Measurements from ENCODE around the gene LTBP1.
A peak's percentile ranks its signal among the peaks of the same experiment; 100 is the strongest.

Gene LTBP1

DNA sequence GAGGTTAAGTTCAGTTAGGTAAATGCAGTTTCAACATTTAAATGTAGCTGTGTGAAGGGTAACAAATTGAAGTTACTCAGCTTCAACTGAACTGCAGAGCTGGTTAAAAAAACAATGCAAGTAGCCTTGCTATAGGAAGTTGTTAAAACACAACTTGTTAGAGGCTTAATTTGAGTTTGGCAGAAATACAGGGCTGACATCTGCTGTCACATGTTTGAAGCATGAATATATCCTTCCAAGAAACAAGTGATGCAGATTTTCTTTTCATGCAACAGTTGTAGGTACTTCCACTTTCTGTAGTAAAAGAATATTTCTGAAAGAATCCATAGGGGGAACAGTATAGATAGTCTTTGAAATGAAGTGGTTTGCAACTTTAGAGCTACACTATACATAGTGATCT lies 321.0 kb downstream of the LTBP1 start:
- Histone ChIP-seq H3K4me1 (ENCODE audit: control insufficient read depth, low read length) (peaks cover 35% of the 10 kb centered on the region), H3F3A (ENCODE audit: control insufficient read depth, insufficient read depth) (peaks cover 24% of the 10 kb centered on the region), H3K27me3 (ENCODE audit: control insufficient read depth, low read length) (no peaks in the 10 kb centered on the region), H3K27ac (ENCODE audit: low read depth, low read length) (no peak overlapping the region), H3K36me3 (ENCODE audit: control insufficient read depth, low read length) (peaks cover 67% of the 10 kb centered on the region), H3K79me2 (ENCODE audit: control insufficient read depth, low read length) (no peaks in the 10 kb centered on the region), H3K4me2 (ENCODE audit: low read length) (no peak overlapping the region), H4K20me1 (ENCODE audit: control insufficient read depth, insufficient read depth, low read depth, low read length) (no peaks in the 10 kb centered on the region), H3K9me3 (ENCODE audit: control insufficient read depth, insufficient read depth, low read length) (peaks cover 24% of the 10 kb centered on the region), H3K4me3 (ENCODE audit: low read length) (no peak overlapping the region), H3K9me2 (replicated peaks; ENCODE audit: control insufficient read depth, low read length) (no peaks in the 10 kb centered on the region)
- no peak for TF ChIP-seq EZH2phosphoT487 (IDR thresholded peaks at IDR 0.05; ENCODE audit: borderline replicate concordance, low read length)
- TF ChIP-seq, protein P1, sequence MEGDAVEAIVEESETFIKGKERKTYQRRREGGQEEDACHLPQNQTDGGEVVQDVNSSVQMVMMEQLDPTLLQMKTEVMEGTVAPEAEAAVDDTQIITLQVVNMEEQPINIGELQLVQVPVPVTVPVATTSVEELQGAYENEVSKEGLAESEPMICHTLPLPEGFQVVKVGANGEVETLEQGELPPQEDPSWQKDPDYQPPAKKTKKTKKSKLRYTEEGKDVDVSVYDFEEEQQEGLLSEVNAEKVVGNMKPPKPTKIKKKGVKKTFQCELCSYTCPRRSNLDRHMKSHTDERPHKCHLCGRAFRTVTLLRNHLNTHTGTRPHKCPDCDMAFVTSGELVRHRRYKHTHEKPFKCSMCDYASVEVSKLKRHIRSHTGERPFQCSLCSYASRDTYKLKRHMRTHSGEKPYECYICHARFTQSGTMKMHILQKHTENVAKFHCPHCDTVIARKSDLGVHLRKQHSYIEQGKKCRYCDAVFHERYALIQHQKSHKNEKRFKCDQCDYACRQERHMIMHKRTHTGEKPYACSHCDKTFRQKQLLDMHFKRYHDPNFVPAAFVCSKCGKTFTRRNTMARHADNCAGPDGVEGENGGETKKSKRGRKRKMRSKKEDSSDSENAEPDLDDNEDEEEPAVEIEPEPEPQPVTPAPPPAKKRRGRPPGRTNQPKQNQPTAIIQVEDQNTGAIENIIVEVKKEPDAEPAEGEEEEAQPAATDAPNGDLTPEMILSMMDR (IDR thresholded peaks at IDR 0.05; ENCODE audit: low read depth, low read length, poor library complexity, severe bottlenecking), result no peak

DNA sequence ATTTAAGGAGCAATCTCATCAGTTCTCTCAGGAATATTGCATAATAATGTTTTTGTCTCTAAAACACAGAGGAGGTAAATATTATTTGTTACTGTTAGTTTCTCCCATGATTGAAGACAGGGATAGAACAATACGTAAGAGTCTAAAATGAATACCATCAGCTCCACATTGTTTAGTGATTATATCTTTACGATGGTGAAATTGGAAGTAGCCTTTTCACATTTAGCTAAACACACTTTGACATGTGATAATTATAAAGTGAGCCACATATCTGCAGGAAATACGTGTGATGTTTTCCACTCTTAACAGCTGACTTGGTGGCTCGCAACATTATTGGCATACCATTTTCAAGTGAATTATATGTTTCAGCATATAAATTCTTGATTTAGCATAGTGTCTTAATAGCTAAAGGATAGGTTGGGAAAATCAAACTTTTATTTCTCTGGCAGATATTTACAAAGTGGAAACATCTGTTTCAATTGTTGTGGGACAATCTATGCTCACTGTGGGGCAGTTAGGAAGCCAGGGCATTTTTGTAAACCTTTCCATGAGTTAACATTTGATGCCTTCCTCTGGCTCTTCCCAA lies 321.6 kb downstream of the LTBP1 start:
- no peak overlapping the region for H3K27ac ChIP-seq (ENCODE audit: low read depth, low read length)
- no peak overlapping the region for H3K4me2 ChIP-seq (ENCODE audit: low read length)

DNA sequence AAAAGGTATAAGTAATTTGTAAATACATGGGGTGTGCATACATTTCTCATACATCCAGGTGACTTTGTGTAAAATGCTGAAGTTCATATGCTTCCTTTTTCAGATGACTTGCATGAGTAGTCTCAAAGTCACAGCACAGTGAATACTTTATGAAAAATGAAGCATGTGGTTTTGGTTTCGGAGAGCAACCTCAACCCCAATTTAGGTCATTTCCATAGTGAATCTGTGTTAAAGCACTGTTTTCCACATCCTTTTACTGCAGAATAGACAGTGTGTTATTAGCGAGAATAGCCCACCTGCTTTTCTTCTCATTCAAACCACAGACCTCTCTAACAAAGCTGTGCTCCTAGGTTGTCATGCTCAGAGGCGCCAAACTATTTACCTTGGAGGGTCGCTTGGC lies 325.2 kb downstream of the LTBP1 start:
- no peaks in the 10 kb centered on the region for H4K20me1 ChIP-seq (ENCODE audit: control insufficient read depth, insufficient read depth, low read depth, low read length)
- no peaks in the 10 kb centered on the region for H3K79me2 ChIP-seq (ENCODE audit: control insufficient read depth, low read length)
- TF ChIP-seq, protein P1 (IDR thresholded peaks at IDR 0.05; ENCODE audit: low read depth, low read length, poor library complexity, severe bottlenecking), result no peak
- TF ChIP-seq EZH2phosphoT487 (IDR thresholded peaks at IDR 0.05; ENCODE audit: borderline replicate concordance, low read length), result no peak
- peaks cover 2% of the 10 kb centered on the region; the same call in 1 of the 2 replicates for H3K9me3 ChIP-seq (ENCODE audit: control insufficient read depth, insufficient read depth, low read length)
- peak overlapping the region; percentile 67 for H3K27ac ChIP-seq (ENCODE audit: low read depth, low read length)
- peak overlapping the region; percentile 57 for H3K4me2 ChIP-seq (ENCODE audit: low read length)
- H3K9me2 ChIP-seq (replicated peaks; ENCODE audit: control insufficient read depth, low read length), result no peaks in the 10 kb centered on the region
- H3F3A ChIP-seq (ENCODE audit: control insufficient read depth, insufficient read depth), result peaks cover 24% of the 10 kb centered on the region
- no peaks in the 10 kb centered on the region for H3K27me3 ChIP-seq (ENCODE audit: control insufficient read depth, low read length)
- peaks cover 70% of the 10 kb centered on the region for H3K36me3 ChIP-seq (ENCODE audit: control insufficient read depth, low read length)
- H3K4me3 ChIP-seq (ENCODE audit: low read length), result peak overlapping the region; percentile 45
- H3K4me1 ChIP-seq (ENCODE audit: control insufficient read depth, low read length), result peaks cover 39% of the 10 kb centered on the region

More for the DNA sequence above, 321.6 kb downstream of the LTBP1 start:
- H3K27me3 ChIP-seq (ENCODE audit: control insufficient read depth, low read length), result no peaks in the 10 kb centered on the region
- no peak overlapping the region for H3K4me3 ChIP-seq (ENCODE audit: low read length)
- no peaks in the 10 kb centered on the region for H4K20me1 ChIP-seq (ENCODE audit: control insufficient read depth, insufficient read depth, low read depth, low read length)
- peaks cover 41% of the 10 kb centered on the region for H3K4me1 ChIP-seq (ENCODE audit: control insufficient read depth, low read length)
- H3K36me3 ChIP-seq (ENCODE audit: control insufficient read depth, low read length), result peaks cover 67% of the 10 kb centered on the region
- no peaks in the 10 kb centered on the region for H3K79me2 ChIP-seq (ENCODE audit: control insufficient read depth, low read length)
- no peaks in the 10 kb centered on the region for H3K9me2 ChIP-seq (replicated peaks; ENCODE audit: control insufficient read depth, low read length)
- peaks cover 24% of the 10 kb centered on the region for H3K9me3 ChIP-seq (ENCODE audit: control insufficient read depth, insufficient read depth, low read length)
- TF ChIP-seq, protein P1 (IDR thresholded peaks at IDR 0.05; ENCODE audit: low read depth, low read length, poor library complexity, severe bottlenecking), result no peak
- TF ChIP-seq EZH2phosphoT487 (IDR thresholded peaks at IDR 0.05; ENCODE audit: borderline replicate concordance, low read length), result no peak
- H3F3A ChIP-seq (ENCODE audit: control insufficient read depth, insufficient read depth), result peaks cover 24% of the 10 kb centered on the region

All from DOHH2 (cell line).